ENCODE results near the gene ANO1.

DNA sequence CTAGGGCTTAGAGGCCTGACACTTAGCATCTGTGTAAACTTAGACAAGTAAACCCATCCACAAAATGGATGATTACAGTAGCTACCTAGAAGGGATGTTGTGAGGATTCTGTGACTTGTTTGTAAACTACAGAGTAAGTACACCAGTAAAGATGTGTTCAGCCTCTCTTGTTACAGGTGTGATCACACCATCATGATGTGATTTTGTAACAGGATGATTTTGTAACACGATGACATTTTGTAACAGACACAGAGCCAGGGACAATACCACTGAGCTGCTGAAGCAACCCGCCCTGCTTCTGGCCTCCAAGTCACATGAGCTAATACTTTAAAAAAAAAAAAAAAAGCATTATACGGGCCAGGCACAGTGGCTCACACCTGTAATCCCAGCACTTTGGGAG lies 142.0 kb downstream of the ANO1 start:
- TF ChIP-seq, protein P1, sequence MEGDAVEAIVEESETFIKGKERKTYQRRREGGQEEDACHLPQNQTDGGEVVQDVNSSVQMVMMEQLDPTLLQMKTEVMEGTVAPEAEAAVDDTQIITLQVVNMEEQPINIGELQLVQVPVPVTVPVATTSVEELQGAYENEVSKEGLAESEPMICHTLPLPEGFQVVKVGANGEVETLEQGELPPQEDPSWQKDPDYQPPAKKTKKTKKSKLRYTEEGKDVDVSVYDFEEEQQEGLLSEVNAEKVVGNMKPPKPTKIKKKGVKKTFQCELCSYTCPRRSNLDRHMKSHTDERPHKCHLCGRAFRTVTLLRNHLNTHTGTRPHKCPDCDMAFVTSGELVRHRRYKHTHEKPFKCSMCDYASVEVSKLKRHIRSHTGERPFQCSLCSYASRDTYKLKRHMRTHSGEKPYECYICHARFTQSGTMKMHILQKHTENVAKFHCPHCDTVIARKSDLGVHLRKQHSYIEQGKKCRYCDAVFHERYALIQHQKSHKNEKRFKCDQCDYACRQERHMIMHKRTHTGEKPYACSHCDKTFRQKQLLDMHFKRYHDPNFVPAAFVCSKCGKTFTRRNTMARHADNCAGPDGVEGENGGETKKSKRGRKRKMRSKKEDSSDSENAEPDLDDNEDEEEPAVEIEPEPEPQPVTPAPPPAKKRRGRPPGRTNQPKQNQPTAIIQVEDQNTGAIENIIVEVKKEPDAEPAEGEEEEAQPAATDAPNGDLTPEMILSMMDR (IDR thresholded peaks at IDR 0.05), result no peak
- TF ChIP-seq POLR2A (IDR thresholded peaks at IDR 0.05) (no peak), POLR2AphosphoS5 (IDR thresholded peaks at IDR 0.05) (no peak)

Data from breast epithelium (tissue), 3 donors.